ENCODE measurements around the gene CKAP2L. TPM values are rescaled to one million over a fixed set of nuclear protein-coding genes. Genes with fewer than 3 reads are reported as not detected.

Gene CKAP2L
- total RNA-seq, 6 experiments from 2014 or later, result 0.20 to 1.4 (median 0.66) TPM

- WGBS (ENCODE audit: insufficient coverage, low coverage, low lambda C conversion rate, missing lambda C conversion rate), result 52% methylated on average over 15 of the region's 19 CpGs
- H3K4me1 ChIP-seq, result no peaks in the 10 kb centered on the region
- no peaks in the 10 kb centered on the region for H3K36me3 ChIP-seq
- H3K9me3 ChIP-seq, result no peaks in the 10 kb centered on the region
- no peak overlapping the region for H3K27ac ChIP-seq
- no peaks in the 10 kb centered on the region for H3K27me3 ChIP-seq
- no peak overlapping the region for H3K4me3 ChIP-seq
- TF ChIP-seq POLR2A (IDR thresholded peaks at IDR 0.05), result no peak
- TF ChIP-seq, protein P1, sequence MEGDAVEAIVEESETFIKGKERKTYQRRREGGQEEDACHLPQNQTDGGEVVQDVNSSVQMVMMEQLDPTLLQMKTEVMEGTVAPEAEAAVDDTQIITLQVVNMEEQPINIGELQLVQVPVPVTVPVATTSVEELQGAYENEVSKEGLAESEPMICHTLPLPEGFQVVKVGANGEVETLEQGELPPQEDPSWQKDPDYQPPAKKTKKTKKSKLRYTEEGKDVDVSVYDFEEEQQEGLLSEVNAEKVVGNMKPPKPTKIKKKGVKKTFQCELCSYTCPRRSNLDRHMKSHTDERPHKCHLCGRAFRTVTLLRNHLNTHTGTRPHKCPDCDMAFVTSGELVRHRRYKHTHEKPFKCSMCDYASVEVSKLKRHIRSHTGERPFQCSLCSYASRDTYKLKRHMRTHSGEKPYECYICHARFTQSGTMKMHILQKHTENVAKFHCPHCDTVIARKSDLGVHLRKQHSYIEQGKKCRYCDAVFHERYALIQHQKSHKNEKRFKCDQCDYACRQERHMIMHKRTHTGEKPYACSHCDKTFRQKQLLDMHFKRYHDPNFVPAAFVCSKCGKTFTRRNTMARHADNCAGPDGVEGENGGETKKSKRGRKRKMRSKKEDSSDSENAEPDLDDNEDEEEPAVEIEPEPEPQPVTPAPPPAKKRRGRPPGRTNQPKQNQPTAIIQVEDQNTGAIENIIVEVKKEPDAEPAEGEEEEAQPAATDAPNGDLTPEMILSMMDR (IDR thresholded peaks at IDR 0.05), result no peak
- ATAC-seq (no peak), DNase-seq (peak in 2 of 3 donors; percentile 46 to 51)
- intact Hi-C loops (cut with DNase I), result loop anchor here (10.0 kb wide), 2 partner anchors 93 to 103 kb away; no protein-coding TSS in a partner anchor
Measured at GRCh38 chr2:112727276-112728028, 37.0 kb downstream of the CKAP2L start.

GRCh38 chr2:112726487-112727190 is 37.8 kb downstream of the CKAP2L start:
- no peak overlapping the region for H3K27ac ChIP-seq
- 13% methylated on average over 3 of the region's 19 CpGs for WGBS (ENCODE audit: insufficient coverage, low coverage, low lambda C conversion rate, missing lambda C conversion rate)
- H3K9me3 ChIP-seq, result no peaks in the 10 kb centered on the region

GRCh38 chr2:112725545-112726457 is 38.6 kb downstream of the CKAP2L start:
- no peaks in the 10 kb centered on the region for H3K36me3 ChIP-seq
- DNase-seq (peak in 1 of 3 donors; percentile 48), ATAC-seq (no peak)
- H3K9me3 ChIP-seq, result no peaks in the 10 kb centered on the region
- H3K4me3 ChIP-seq, result no peak overlapping the region
- WGBS (ENCODE audit: insufficient coverage, low coverage, low lambda C conversion rate, missing lambda C conversion rate), result 83% methylated on average over 1 of the region's 15 CpGs
- TF ChIP-seq, protein P1 (IDR thresholded peaks at IDR 0.05), result no peak
- TF ChIP-seq POLR2A (IDR thresholded peaks at IDR 0.05), result no peak
- H3K27me3 ChIP-seq, result no peaks in the 10 kb centered on the region
- intact Hi-C loops (cut with DNase I), result loop anchor here (10.0 kb wide), 2 partner anchors 91 to 101 kb away; no protein-coding TSS in a partner anchor
- no peak overlapping the region for H3K27ac ChIP-seq
- H3K4me1 ChIP-seq, result no peaks in the 10 kb centered on the region

More at GRCh38 chr2:112726487-112727190, 37.8 kb downstream of the CKAP2L start:
- DNase-seq (peak; percentile 91 to 93 (median 93)), ATAC-seq (peak; percentile 92 to 96 (median 94))
- Histone ChIP-seq H3K27me3 (no peaks in the 10 kb centered on the region), H3K36me3 (no peaks in the 10 kb centered on the region), H3K4me3 (no peak overlapping the region), H3K4me1 (no peaks in the 10 kb centered on the region)
- intact Hi-C loops (cut with DNase I), result loop anchor here (10.0 kb wide), 2 partner anchors 92 to 102 kb away; no protein-coding TSS in a partner anchor
- TF ChIP-seq POLR2A (IDR thresholded peaks at IDR 0.05), result no peak
- TF ChIP-seq, protein P1 (IDR thresholded peaks at IDR 0.05), result peak; percentile 97 to 99 (median 99)
